GM18526 (cell line): ENCODE measurements around the gene TNS3.

Source experiments
- POLR2A ChIP-seq: IDR thresholded peaks from 3 replicates; pipeline ENCODE4 v1.6.1; 2011; ENCODE audit not compliant: insufficient read length; ENCODE audit errors: extremely low read depth

Gene TNS3

GRCh38 chr7:47335557-47336471, 246.1 kb downstream of the TNS3 start:
- no peak for TF ChIP-seq POLR2A

GRCh38 chr7:47335071-47335470, 246.8 kb downstream of the TNS3 start:
- TF ChIP-seq POLR2A = no peak

GRCh38 chr7:47333959-47334358, 248.0 kb downstream of the TNS3 start:
- no peak for TF ChIP-seq POLR2A

GRCh38 chr7:47333554-47333887, 248.4 kb downstream of the TNS3 start:
- no peak for TF ChIP-seq POLR2A

- TF ChIP-seq POLR2A = no peak
Observed at GRCh38 chr7:47332681-47333553, 249.0 kb downstream of the TNS3 start.

GRCh38 chr7:47332213-47332612, 249.7 kb downstream of the TNS3 start:
- no peak for TF ChIP-seq POLR2A

- no peak for TF ChIP-seq POLR2A
Observed at GRCh38 chr7:47331179-47331565, 250.7 kb downstream of the TNS3 start.

GRCh38 chr7:47330561-47331178, 251.2 kb downstream of the TNS3 start:
- no peak for TF ChIP-seq POLR2A

- TF ChIP-seq POLR2A = no peak
Observed at GRCh38 chr7:47330026-47330425, 251.9 kb downstream of the TNS3 start.

GRCh38 chr7:47329320-47329926, 252.5 kb downstream of the TNS3 start:
- TF ChIP-seq POLR2A = no peak

- no peak for TF ChIP-seq POLR2A
Observed at GRCh38 chr7:47328392-47329319, 253.3 kb downstream of the TNS3 start.

GRCh38 chr7:47327698-47328391, 254.1 kb downstream of the TNS3 start:
- TF ChIP-seq POLR2A = no peak

GRCh38 chr7:47327346-47327697, 254.6 kb downstream of the TNS3 start:
- TF ChIP-seq POLR2A = no peak

- TF ChIP-seq POLR2A = no peak
Observed at GRCh38 chr7:47326808-47327207, 255.1 kb downstream of the TNS3 start.
